Stomach (tissue), 4 donors: ENCODE data around the gene MED25.

Source experiments
- CTCF ChIP-seq, 7 experiments: fragments of 450-650 bp in 4 of 7; fragments of 200-600 bp in 3 of 7; sonication (generic) in 3 of 7; IDR thresholded peaks; one replicate each; pipeline ENCODE4 v1.5.1; 2016 to 2019; ENCODE audit warnings: antibody characterized with exemption in 7 of 7, control low read depth in 2 of 7, mild to moderate bottlenecking in 1 of 7
- EP300 ChIP-seq: sonication (generic); formaldehyde crosslinking; IDR thresholded peaks from one replicate; pipeline ENCODE4 v1.6.1; 2017; ENCODE audit warnings: antibody characterized with exemption
- POLR2A ChIP-seq, 4 donors: fragments of 450-650 bp; IDR thresholded peaks; one replicate each; pipeline ENCODE4 v1.6.1; 2016; ENCODE audit warnings: antibody characterized with exemption in 4 of 4, control low read depth in 2 of 4, mild to moderate bottlenecking in 1 of 4, moderate library complexity in 1 of 4
- POLR2AphosphoS5 ChIP-seq, 3 donors: sonication (generic); formaldehyde crosslinking; IDR thresholded peaks; one replicate each; pipeline ENCODE4 v1.6.1; 2016; ENCODE audit warnings: antibody characterized with exemption in 3 of 3

- TF ChIP-seq CTCF (IDR thresholded peaks at IDR 0.05) (no peak), POLR2A (IDR thresholded peaks at IDR 0.05) (no peak), POLR2AphosphoS5 (IDR thresholded peaks at IDR 0.05) (no peak), EP300 (no peak)
Observed at GRCh38 chr19:49791776-49792445, 26.2 kb upstream of the MED25 start.
